Measurements from ENCODE around the gene TXNDC11. TPM values are rescaled to one million over a fixed set of nuclear protein-coding genes. Genes with fewer than 3 reads are reported as not detected.

Gene TXNDC11
- total RNA-seq, 1 experiment from 2014 or later: 30.9 TPM

DNA sequence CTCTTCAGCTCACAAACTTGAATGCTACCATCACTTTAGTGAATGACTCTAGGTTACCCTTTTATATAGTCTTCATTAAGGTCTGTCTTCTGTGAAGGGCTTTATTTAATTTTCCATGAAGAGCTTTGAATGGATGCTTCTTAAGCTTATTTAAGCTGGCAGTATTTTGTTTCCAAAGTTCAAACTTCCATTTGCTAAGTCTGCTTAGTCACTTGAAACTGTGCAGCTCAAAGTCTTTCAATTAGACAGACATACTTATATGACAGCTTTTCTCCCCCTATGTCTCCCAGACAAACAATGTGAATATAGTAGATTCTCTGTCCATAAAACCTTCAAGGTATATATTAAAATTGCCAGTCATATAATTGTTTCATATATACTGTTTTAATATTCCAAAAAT lies 23.5 kb downstream of the TXNDC11 start:
- no peak overlapping the region for H3K4me2 ChIP-seq
- intact Hi-C loops (cut with micrococcal nuclease; ENCODE audit: unreplicated experiment): loop anchor here (10.0 kb wide), 1 partner anchor 184 kb away; no protein-coding TSS in a partner anchor
- H3K27me3 ChIP-seq (ENCODE audit: insufficient read depth, low read depth): no peaks in the 10 kb centered on the region
- CTCF ChIA-PET: no interaction called here
- TF ChIP-seq EZH2 (IDR thresholded peaks at IDR 0.05; ENCODE audit: low read depth): no peak
- TF ChIP-seq, protein P1, sequence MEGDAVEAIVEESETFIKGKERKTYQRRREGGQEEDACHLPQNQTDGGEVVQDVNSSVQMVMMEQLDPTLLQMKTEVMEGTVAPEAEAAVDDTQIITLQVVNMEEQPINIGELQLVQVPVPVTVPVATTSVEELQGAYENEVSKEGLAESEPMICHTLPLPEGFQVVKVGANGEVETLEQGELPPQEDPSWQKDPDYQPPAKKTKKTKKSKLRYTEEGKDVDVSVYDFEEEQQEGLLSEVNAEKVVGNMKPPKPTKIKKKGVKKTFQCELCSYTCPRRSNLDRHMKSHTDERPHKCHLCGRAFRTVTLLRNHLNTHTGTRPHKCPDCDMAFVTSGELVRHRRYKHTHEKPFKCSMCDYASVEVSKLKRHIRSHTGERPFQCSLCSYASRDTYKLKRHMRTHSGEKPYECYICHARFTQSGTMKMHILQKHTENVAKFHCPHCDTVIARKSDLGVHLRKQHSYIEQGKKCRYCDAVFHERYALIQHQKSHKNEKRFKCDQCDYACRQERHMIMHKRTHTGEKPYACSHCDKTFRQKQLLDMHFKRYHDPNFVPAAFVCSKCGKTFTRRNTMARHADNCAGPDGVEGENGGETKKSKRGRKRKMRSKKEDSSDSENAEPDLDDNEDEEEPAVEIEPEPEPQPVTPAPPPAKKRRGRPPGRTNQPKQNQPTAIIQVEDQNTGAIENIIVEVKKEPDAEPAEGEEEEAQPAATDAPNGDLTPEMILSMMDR (conservative IDR thresholded peaks at IDR 0.05): no peak
- H3K4me1 ChIP-seq (replicated peaks; ENCODE audit: insufficient read depth): no peaks in the 10 kb centered on the region
- BruUV-seq (replicated peaks): no TSS peak
- no peak for DNase-seq
- H4K20me1 ChIP-seq (ENCODE audit: insufficient read depth): peaks cover 10% of the 10 kb centered on the region; the same call in 1 of the 2 replicates
- H2AFZ ChIP-seq: no peak overlapping the region
- no peaks in the 10 kb centered on the region for H3K9me2 ChIP-seq (ENCODE audit: insufficient read depth)
- 0 out of 2 replicates have a peak, but pooled peaks cover 4% of the 10 kb centered on the region for H3K36me3 ChIP-seq (ENCODE audit: low read depth)
- POLR2A ChIA-PET (ENCODE audit: unreplicated experiment): no interaction called here
- H3K9me3 ChIP-seq (ENCODE audit: insufficient read depth, low read depth): no peaks in the 10 kb centered on the region
- H3K27ac ChIP-seq: no peak overlapping the region
- no peaks in the 10 kb centered on the region for H3K79me2 ChIP-seq (ENCODE audit: low read depth)
- peaks cover 9% of the 10 kb centered on the region; the same call in 1 of the 2 replicates for H3F3A ChIP-seq (ENCODE audit: insufficient read depth, low read depth)
- no peak overlapping the region for H3K4me3 ChIP-seq

DNA sequence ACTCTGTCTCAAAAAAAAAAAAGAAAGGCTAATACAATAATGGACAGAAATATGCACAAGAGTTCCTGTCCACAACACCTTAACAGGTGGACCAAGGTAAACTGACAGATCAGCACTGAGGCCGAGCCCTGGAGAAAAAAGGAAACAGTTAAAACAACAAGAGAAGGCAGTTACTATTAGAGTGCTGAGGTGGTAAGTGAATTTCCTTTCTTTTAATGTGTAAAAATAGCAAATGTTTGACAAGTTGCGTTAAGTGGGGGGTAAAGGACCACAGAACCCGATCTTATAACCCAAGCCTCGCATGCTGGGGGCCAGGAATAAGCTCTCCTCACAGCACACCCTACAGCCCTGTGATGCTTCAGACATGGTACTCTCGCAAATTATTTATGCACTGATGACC lies 24.8 kb downstream of the TXNDC11 start:
- peaks cover 9% of the 10 kb centered on the region; the same call in 1 of the 2 replicates for H3F3A ChIP-seq (ENCODE audit: insufficient read depth, low read depth)
- no peaks in the 10 kb centered on the region for H3K27me3 ChIP-seq (ENCODE audit: insufficient read depth, low read depth)
- H3K9me3 ChIP-seq (ENCODE audit: insufficient read depth, low read depth): no peaks in the 10 kb centered on the region
- DNase-seq: no peak
- CTCF ChIA-PET: interaction anchor here (0.6 kb wide), 1 partner anchor 768 kb away, joined by 3 read pairs; no protein-coding TSS in a partner anchor
- no peaks in the 10 kb centered on the region for H3K79me2 ChIP-seq (ENCODE audit: low read depth)
- H3K4me3 ChIP-seq: no peak overlapping the region
- H3K9me2 ChIP-seq (ENCODE audit: insufficient read depth): no peaks in the 10 kb centered on the region
- H3K27ac ChIP-seq: no peak overlapping the region
- intact Hi-C loops (cut with micrococcal nuclease; ENCODE audit: unreplicated experiment): loop anchor here (10.0 kb wide), 1 partner anchor 183 kb away; no protein-coding TSS in a partner anchor
- TF ChIP-seq EZH2 (IDR thresholded peaks at IDR 0.05; ENCODE audit: low read depth): no peak
- TF ChIP-seq, protein P1 (conservative IDR thresholded peaks at IDR 0.05): no peak
- H3K4me1 ChIP-seq (replicated peaks; ENCODE audit: insufficient read depth): no peaks in the 10 kb centered on the region
- H3K4me2 ChIP-seq: no peak overlapping the region
- 0 out of 2 replicates have a peak, but pooled peaks cover 4% of the 10 kb centered on the region for H3K36me3 ChIP-seq (ENCODE audit: low read depth)
- peaks cover 14% of the 10 kb centered on the region for H4K20me1 ChIP-seq (ENCODE audit: insufficient read depth)
- BruUV-seq (replicated peaks): no TSS peak
- POLR2A ChIA-PET (ENCODE audit: unreplicated experiment): no interaction called here
- H2AFZ ChIP-seq: no peak overlapping the region

DNA sequence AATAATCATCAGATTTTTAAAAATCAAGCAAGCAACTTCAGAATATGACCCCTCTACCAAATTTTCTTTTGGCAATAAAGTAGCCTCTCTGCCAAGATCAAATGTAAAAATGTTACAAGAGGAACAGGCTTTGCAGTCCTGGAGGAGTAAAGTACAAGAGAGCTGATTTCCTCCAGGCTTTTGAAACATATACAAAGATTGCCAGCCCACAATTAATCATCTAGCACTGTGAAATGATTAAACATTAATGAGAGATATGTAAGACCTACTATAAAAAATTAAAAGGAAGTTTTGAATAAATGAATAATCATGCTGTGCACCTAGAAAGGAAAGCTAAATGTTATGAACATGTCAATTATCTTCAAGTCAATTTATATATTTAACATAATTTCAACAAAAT lies 26.3 kb downstream of the TXNDC11 start:
- POLR2A ChIA-PET (ENCODE audit: unreplicated experiment): interaction anchor here (0.6 kb wide), 1 partner anchor 60 kb away, joined by 3 read pairs; no protein-coding TSS in a partner anchor
- Histone ChIP-seq H3K9me2 (ENCODE audit: insufficient read depth) (no peaks in the 10 kb centered on the region), H3K79me2 (ENCODE audit: low read depth) (no peaks in the 10 kb centered on the region), H3K9me3 (ENCODE audit: insufficient read depth, low read depth) (no peaks in the 10 kb centered on the region), H2AFZ (no peak overlapping the region), H3K4me3 (no peak overlapping the region), H3K4me2 (no peak overlapping the region), H3K27me3 (ENCODE audit: insufficient read depth, low read depth) (no peaks in the 10 kb centered on the region), H3K36me3 (ENCODE audit: low read depth) (0 out of 2 replicates have a peak, but pooled peaks cover 4% of the 10 kb centered on the region), H4K20me1 (ENCODE audit: insufficient read depth) (peaks cover 7% of the 10 kb centered on the region), H3K4me1 (replicated peaks; ENCODE audit: insufficient read depth) (no peaks in the 10 kb centered on the region), H3K27ac (no peak overlapping the region), H3F3A (ENCODE audit: insufficient read depth, low read depth) (peaks cover 9% of the 10 kb centered on the region; the same call in 1 of the 2 replicates)
- TF ChIP-seq, protein P1 (conservative IDR thresholded peaks at IDR 0.05): no peak
- no peak for TF ChIP-seq EZH2 (IDR thresholded peaks at IDR 0.05; ENCODE audit: low read depth)
- DNase-seq: no peak
- intact Hi-C loops (cut with micrococcal nuclease; ENCODE audit: unreplicated experiment): loop anchor here (10.0 kb wide), 1 partner anchor 182 kb away; no protein-coding TSS in a partner anchor
- BruUV-seq (replicated peaks): no TSS peak
- CTCF ChIA-PET: no interaction called here

Measured in PC-9 (cell line).